HL-60 (cell line): ENCODE data around the gene YWHAB.

Source experiments
- CTCF ChIP-seq: IDR thresholded peaks from one replicate; pipeline ENCODE4 v1.5.1; 2011; ENCODE audit warnings: low read length, control low read depth, inconsistent platforms; ENCODE audit not compliant: insufficient read depth
- POLR2AphosphoS5 ChIP-seq: IDR thresholded peaks from 2 replicates; pipeline ENCODE4 v1.6.1; 2012; ENCODE audit warnings: low read depth

- TF ChIP-seq CTCF: no peak
- no peak for TF ChIP-seq POLR2AphosphoS5
These were observed 754 bp downstream of the YWHAB start for GRCh38 chr20:44886266-44886651.
